IPS-18c (cell line): ENCODE data around the gene HRH1.
"Not testable (repeated sequence)": the region's sequence is repeated elsewhere in the genome, so short reads cannot be mapped to it uniquely, and the experiment has no call there.

Experiments used
- H3K4me3 ChIP-seq: 2 replicates; pipeline ENCODE4 v1.7.0; 2013; ENCODE audit warnings: low read depth, mild to moderate bottlenecking, low read length, moderate library complexity; ENCODE audit not compliant: insufficient read depth
- H3K9me3 ChIP-seq: one replicate; pipeline ENCODE4 v1.6.1; 2013; ENCODE audit warnings: mild to moderate bottlenecking, low read length, moderate library complexity; ENCODE audit not compliant: control insufficient read depth, insufficient read depth

The HRH1 gene

GRCh38 chr3:11154036-11154952 lies at the start of gene HRH1:
Gene HRH1 (plus strand): TSS chr3:11154493. CDS start chr3:11259038, 104,545 bp downstream.
- H3K9me3 ChIP-seq: no peaks in the 10 kb centered on the region
- peak within 1 kb of the TSS; percentile 53 for H3K4me3 ChIP-seq

GRCh38 chr3:11113316-11113715 lies 41.0 kb upstream of the HRH1 start:
- not testable (repeated sequence) for H3K4me3 ChIP-seq

GRCh38 chr3:11115548-11115947 lies 38.7 kb upstream of the HRH1 start:
- H3K9me3 ChIP-seq: no peaks in the 10 kb centered on the region
- no peak overlapping the region for H3K4me3 ChIP-seq

More at GRCh38 chr3:11113316-11113715, 41.0 kb upstream of the HRH1 start:
- not testable (repeated sequence) for H3K9me3 ChIP-seq

GRCh38 chr3:11116336-11117059 lies 37.8 kb upstream of the HRH1 start:
- Histone ChIP-seq H3K9me3 (no peaks in the 10 kb centered on the region), H3K4me3 (no peak overlapping the region)

- no peaks in the 10 kb centered on the region for H3K9me3 ChIP-seq
- H3K4me3 ChIP-seq: no peak overlapping the region
These were observed 36.7 kb upstream of the HRH1 start for GRCh38 chr3:11117591-11117990.

- Histone ChIP-seq H3K9me3 (peaks cover 2% of the 10 kb centered on the region), H3K4me3 (no peak overlapping the region)
These were observed 36.1 kb upstream of the HRH1 start for GRCh38 chr3:11118181-11118682.

GRCh38 chr3:11120091-11120805 lies 34.0 kb upstream of the HRH1 start:
- Histone ChIP-seq H3K9me3 (peaks cover 5% of the 10 kb centered on the region), H3K4me3 (no peak overlapping the region; the same call in 1 of the 2 replicates)

- peaks cover 5% of the 10 kb centered on the region for H3K9me3 ChIP-seq
- no peak overlapping the region for H3K4me3 ChIP-seq
These were observed 27.6 kb upstream of the HRH1 start for GRCh38 chr3:11126653-11127052.

GRCh38 chr3:11128682-11129632 lies 25.3 kb upstream of the HRH1 start:
- Histone ChIP-seq H3K4me3 (no peak overlapping the region), H3K9me3 (peaks cover 2% of the 10 kb centered on the region)

GRCh38 chr3:11130385-11130784 lies 23.9 kb upstream of the HRH1 start:
- Histone ChIP-seq H3K9me3 (no peaks in the 10 kb centered on the region), H3K4me3 (no peak overlapping the region)

GRCh38 chr3:11131371-11131770 lies 22.9 kb upstream of the HRH1 start:
- Histone ChIP-seq H3K9me3 (no peaks in the 10 kb centered on the region), H3K4me3 (no peak overlapping the region)

GRCh38 chr3:11131886-11132285 lies 22.4 kb upstream of the HRH1 start:
- H3K4me3 ChIP-seq, H3K9me3 ChIP-seq: not testable (repeated sequence)

- Histone ChIP-seq H3K4me3 (no peak overlapping the region), H3K9me3 (no peaks in the 10 kb centered on the region)
These were observed 21.4 kb upstream of the HRH1 start for GRCh38 chr3:11132861-11133260.

- no peaks in the 10 kb centered on the region for H3K9me3 ChIP-seq
- H3K4me3 ChIP-seq: no peak overlapping the region
These were observed 19.5 kb upstream of the HRH1 start for GRCh38 chr3:11134794-11135193.

- H3K4me3 ChIP-seq: no peak overlapping the region
- no peaks in the 10 kb centered on the region for H3K9me3 ChIP-seq
These were observed 18.2 kb upstream of the HRH1 start for GRCh38 chr3:11136116-11136515.

- no peaks in the 10 kb centered on the region for H3K9me3 ChIP-seq
- peak overlapping the region; percentile 40 for H3K4me3 ChIP-seq
These were observed 17.3 kb upstream of the HRH1 start for GRCh38 chr3:11136830-11137626.
